GM23338 (cell line): Measurements from ENCODE around the gene RNF157. TPM values are rescaled to one million over a fixed set of nuclear protein-coding genes. Genes with fewer than 3 reads are reported as not detected.
A peak's percentile ranks its signal among the peaks of the same experiment; 100 is the strongest.

Source experiments
- ATAC-seq: fragments of 200-7000 bp; cut with Tn5 transposase; 3 replicates; pipeline ENCODE4 v1.9.1; 2020
- DNase-seq: peaks from one replicate; pipeline ENCODE4 v3.0.0-alpha.2; 2015; ENCODE audit warnings: low spot score
- H2AFZ ChIP-seq: fragments of 200-600 bp; sonication (generic); 2 replicates; pipeline ENCODE4 v1.8.0; 2016; ENCODE audit warnings: antibody characterized with exemption, mild to moderate bottlenecking, moderate library complexity
- H3F3A ChIP-seq: fragments of 200-600 bp; sonication (generic); replicated peaks from 2 replicates; pipeline ENCODE4 v1.8.0; 2017; ENCODE audit warnings: antibody characterized with exemption, mixed run types, low read depth
- H3K27ac ChIP-seq: fragments of 200-600 bp; sonication (generic); 2 replicates; pipeline ENCODE4 v1.6.1; 2016; ENCODE audit warnings: low read depth
- H3K27me3 ChIP-seq: fragments of 200-600 bp; sonication (generic); 2 replicates; pipeline ENCODE4 v1.8.0; 2016; ENCODE audit warnings: mild to moderate bottlenecking, mixed run types, moderate library complexity; ENCODE audit not compliant: insufficient read depth
- H3K36me3 ChIP-seq: fragments of 200-600 bp; sonication (generic); 2 replicates; pipeline ENCODE4 v1.8.0; 2016; ENCODE audit warnings: mild to moderate bottlenecking; ENCODE audit not compliant: insufficient read depth
- H3K4me1 ChIP-seq: fragments of 200-600 bp; sonication (generic); 2 replicates; pipeline ENCODE4 v1.8.0; 2016; ENCODE audit warnings: mild to moderate bottlenecking, moderate library complexity; ENCODE audit not compliant: insufficient read depth
- H3K4me2 ChIP-seq: fragments of 200-600 bp; sonication (generic); 2 replicates; pipeline ENCODE4 v1.7.1; 2017; ENCODE audit warnings: mixed run types
- H3K4me3 ChIP-seq: fragments of 200-600 bp; sonication (generic); 2 replicates; pipeline ENCODE4 v1.6.1; 2016; ENCODE audit warnings: mixed run types
- H3K79me2 ChIP-seq: fragments of 200-600 bp; sonication (generic); replicated peaks from 2 replicates; pipeline ENCODE4 v1.8.0; 2017; ENCODE audit warnings: mild to moderate bottlenecking; ENCODE audit not compliant: insufficient read depth
- H3K9me2 ChIP-seq: fragments of 200-600 bp; sonication (generic); 2 replicates; pipeline ENCODE4 v1.8.0; 2017; ENCODE audit not compliant: insufficient read depth
- H4K20me1 ChIP-seq: fragments of 200-600 bp; sonication (generic); replicated peaks from 2 replicates; pipeline ENCODE4 v1.8.0; 2017; ENCODE audit warnings: mild to moderate bottlenecking; ENCODE audit not compliant: insufficient read depth
- H3K27ac Mint-ChIP-seq: 2 replicates; pipeline ENCODE4 v1.8.0; 2020; ENCODE audit warnings: inconsistent platforms, mild to moderate bottlenecking, moderate library complexity, mixed read lengths
- H3K27me3 Mint-ChIP-seq: 3 replicates; pipeline ENCODE4 v1.8.0; 2022; ENCODE audit warnings: low read depth, mild to moderate bottlenecking, moderate library complexity, mixed read lengths, inconsistent platforms; ENCODE audit not compliant: insufficient read depth, poor library complexity
- H3K36me3 Mint-ChIP-seq: 3 replicates; pipeline ENCODE4 v1.8.0; 2021; ENCODE audit warnings: low read depth, mild to moderate bottlenecking, inconsistent platforms, moderate library complexity, mixed read lengths
- H3K4me1 Mint-ChIP-seq: 3 replicates; pipeline ENCODE4 v1.8.0; 2020; ENCODE audit warnings: mild to moderate bottlenecking, inconsistent platforms, mixed read lengths
- H3K4me3 Mint-ChIP-seq: 3 replicates; pipeline ENCODE4 v1.8.0; 2021; ENCODE audit warnings: moderate library complexity, mild to moderate bottlenecking, inconsistent platforms, mixed read lengths
- H3K9me3 Mint-ChIP-seq: 3 replicates; pipeline ENCODE4 v1.8.0; 2020; ENCODE audit warnings: moderate library complexity, mild to moderate bottlenecking, inconsistent platforms, mixed read lengths
- CREB1 ChIP-seq: fragments of 250-450 bp; sonication (Bioruptor Pico); IDR thresholded peaks from 2 replicates; pipeline ENCODE4 v1.5.0; 2020; ENCODE audit warnings: low read depth, mild to moderate bottlenecking, moderate library complexity
- EZH2 ChIP-seq: fragments of 200-600 bp; sonication (generic); IDR thresholded peaks from one replicate; pipeline ENCODE4 v1.8.0; 2017; ENCODE audit warnings: antibody characterized with exemption, mild to moderate bottlenecking, low read depth; ENCODE audit not compliant: unreplicated experiment
- EZH2phosphoT487 ChIP-seq: fragments of 200-600 bp; sonication (generic); IDR thresholded peaks from one replicate; pipeline ENCODE4 v1.8.1; 2018; ENCODE audit warnings: antibody characterized with exemption; ENCODE audit not compliant: unreplicated experiment
- JUNB ChIP-seq: IDR thresholded peaks from one replicate; pipeline ENCODE4 v1.6.1; 2016; ENCODE audit warnings: antibody characterized with exemption; ENCODE audit not compliant: unreplicated experiment
- NANOG ChIP-seq: IDR thresholded peaks from 2 replicates; pipeline ENCODE4 v1.6.1; 2016; ENCODE audit warnings: antibody characterized with exemption, borderline replicate concordance
- POLR2AphosphoS5 ChIP-seq: IDR thresholded peaks from 2 replicates; pipeline ENCODE4 v1.6.1; 2016; ENCODE audit warnings: antibody characterized with exemption, low read depth
- ZNF462 ChIP-seq: fragments of 250-450 bp; sonication (Bioruptor Pico); IDR thresholded peaks from 2 replicates; pipeline ENCODE4 v1.5.0; 2020; ENCODE audit warnings: mild to moderate bottlenecking, moderate library complexity
- polyA plus RNA-seq: library from polyadenylated mRNA; unstranded; fragments of >200 nt; fragmentation: Nextera tagmentation; extraction: Ambion mirVana; gene quantifications from 2 replicates; pipeline ENCODE4 v1.2.1, GENCODE V29; 2016
- total RNA-seq: library from RNA; depleted of rRNA; stranded (reverse); fragments of >200 nt; shearing (Covaris generic); gene quantifications from 2 replicates; pipeline ENCODE4 v1.2.3, GENCODE V29; 2014
- TF ChIP-seq, protein P1 (sequence below), 2 experiments: fragments of 200-600 bp in 1 of 2; sonication (generic) in 1 of 2; conservative IDR thresholded peaks; 2 replicates each; pipeline versions ENCODE4 v1.5.1 to v1.6.1; 2016 to 2017; ENCODE audit warnings: antibody characterized with exemption in 2 of 2, low read depth in 2 of 2, mild to moderate bottlenecking in 2 of 2, moderate library complexity in 1 of 2

The RNF157 gene
- total and polyA plus RNA-seq, 2 experiments from 2014 or later = 7.8 to 11.7 TPM

GRCh38 chr17:76141212-76142038 lies 98.9 kb downstream of the RNF157 start, which contains the start of gene FOXJ1:
TSS of gene FOXJ1 (minus strand) at chr17:76141245. CDS start at chr17:76140395, 850 bp downstream.
- H3K79me2 ChIP-seq = no peaks in the 10 kb centered on the region
- no peaks in the 10 kb centered on the region for H3K9me2 ChIP-seq
- H2AFZ ChIP-seq = peak within 1 kb of the TSS; percentile 45; the same call in 1 of the 2 replicates
- Mint-ChIP-seq H3K4me3 (peak within 1 kb of the TSS; percentile 82), H3K27me3 (peaks cover 74% of the 10 kb centered on the region), H3K4me1 (peaks cover 71% of the 10 kb centered on the region), H3K9me3 (no peaks in the 10 kb centered on the region; the same call in 2 of the 3 replicates), H3K36me3 (no peaks in the 10 kb centered on the region; the same call in 2 of the 3 replicates), H3K27ac (no peak within 1 kb of the TSS)
- H4K20me1 ChIP-seq = no peaks in the 10 kb centered on the region
- peak within 1 kb of the TSS; percentile 85 for H3K4me3 ChIP-seq
- H3K27me3 ChIP-seq = peaks cover 80% of the 10 kb centered on the region
- H3K36me3 ChIP-seq = no peaks in the 10 kb centered on the region
- no peak within 1 kb of the TSS for H3K27ac ChIP-seq
- TF ChIP-seq POLR2AphosphoS5 = peak; percentile 43; the same call in 1 of the 2 replicates
- 0 out of 2 replicates have a peak, but pooled peaks have one; percentile 13 for TF ChIP-seq NANOG
- TF ChIP-seq JUNB = no peak
- ATAC-seq (peak; percentile 53), DNase-seq (peak; percentile 96)
- H3K4me1 ChIP-seq = peaks cover 79% of the 10 kb centered on the region
- peak within 1 kb of the TSS; percentile 91 for H3K4me2 ChIP-seq
- H3F3A ChIP-seq = peaks cover 34% of the 10 kb centered on the region

DNA sequence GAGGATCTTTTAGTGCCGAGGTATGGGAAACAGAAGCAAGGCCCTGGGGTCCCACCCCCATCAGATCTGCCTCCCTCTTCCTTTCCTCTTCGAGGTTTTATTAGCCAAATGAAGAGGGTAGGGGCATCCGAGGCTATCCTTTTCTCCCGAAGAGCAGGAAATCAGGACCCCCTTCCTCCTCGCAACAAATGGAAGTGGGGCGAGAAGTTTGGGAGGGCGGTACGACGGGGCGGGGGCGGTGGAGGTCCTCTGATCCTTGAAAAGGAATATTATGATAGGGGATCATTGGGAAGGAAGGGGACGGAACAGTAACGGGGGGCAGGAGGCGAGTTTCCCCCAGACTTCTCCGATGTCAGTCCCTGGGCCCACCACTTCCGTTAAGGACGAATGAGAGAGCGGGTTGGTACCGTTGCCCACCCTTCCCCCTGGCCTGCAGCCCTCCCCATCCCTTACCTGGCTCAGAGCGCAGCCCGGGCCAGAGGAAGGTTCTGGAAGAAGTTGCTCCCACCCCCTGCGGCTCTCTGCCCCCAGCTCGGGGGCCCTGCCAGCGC lies 99.6 kb downstream of the RNF157 start:
- no peaks in the 10 kb centered on the region; the same call in 2 of the 3 replicates for H3K36me3 Mint-ChIP-seq
- peaks cover 70% of the 10 kb centered on the region for H3K4me1 Mint-ChIP-seq
- no peaks in the 10 kb centered on the region for H3K79me2 ChIP-seq
- no peak overlapping the region for H3K27ac ChIP-seq
- H3F3A ChIP-seq = peaks cover 34% of the 10 kb centered on the region
- peak overlapping the region; percentile 85 for H3K4me3 ChIP-seq
- no peaks in the 10 kb centered on the region; the same call in 2 of the 3 replicates for H3K9me3 Mint-ChIP-seq
- H3K9me2 ChIP-seq = no peaks in the 10 kb centered on the region
- peak overlapping the region; percentile 82 for H3K4me3 Mint-ChIP-seq
- no peak overlapping the region for H3K27ac Mint-ChIP-seq
- H3K4me1 ChIP-seq = peaks cover 86% of the 10 kb centered on the region
- no peaks in the 10 kb centered on the region for H3K36me3 ChIP-seq
- ATAC-seq = peak; percentile 2
- peaks cover 87% of the 10 kb centered on the region for H3K27me3 ChIP-seq
- peak; percentile 14 for DNase-seq
- H4K20me1 ChIP-seq = no peaks in the 10 kb centered on the region
- H3K27me3 Mint-ChIP-seq = peaks cover 76% of the 10 kb centered on the region
- H2AFZ ChIP-seq = no peak overlapping the region
- H3K4me2 ChIP-seq = peak overlapping the region; percentile 91
- TF ChIP-seq, protein P1, sequence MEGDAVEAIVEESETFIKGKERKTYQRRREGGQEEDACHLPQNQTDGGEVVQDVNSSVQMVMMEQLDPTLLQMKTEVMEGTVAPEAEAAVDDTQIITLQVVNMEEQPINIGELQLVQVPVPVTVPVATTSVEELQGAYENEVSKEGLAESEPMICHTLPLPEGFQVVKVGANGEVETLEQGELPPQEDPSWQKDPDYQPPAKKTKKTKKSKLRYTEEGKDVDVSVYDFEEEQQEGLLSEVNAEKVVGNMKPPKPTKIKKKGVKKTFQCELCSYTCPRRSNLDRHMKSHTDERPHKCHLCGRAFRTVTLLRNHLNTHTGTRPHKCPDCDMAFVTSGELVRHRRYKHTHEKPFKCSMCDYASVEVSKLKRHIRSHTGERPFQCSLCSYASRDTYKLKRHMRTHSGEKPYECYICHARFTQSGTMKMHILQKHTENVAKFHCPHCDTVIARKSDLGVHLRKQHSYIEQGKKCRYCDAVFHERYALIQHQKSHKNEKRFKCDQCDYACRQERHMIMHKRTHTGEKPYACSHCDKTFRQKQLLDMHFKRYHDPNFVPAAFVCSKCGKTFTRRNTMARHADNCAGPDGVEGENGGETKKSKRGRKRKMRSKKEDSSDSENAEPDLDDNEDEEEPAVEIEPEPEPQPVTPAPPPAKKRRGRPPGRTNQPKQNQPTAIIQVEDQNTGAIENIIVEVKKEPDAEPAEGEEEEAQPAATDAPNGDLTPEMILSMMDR (conservative IDR thresholded peaks at IDR 0.05; ENCODE audit: low read depth in 2 of 2) = no peak
- no peak for TF ChIP-seq ZNF462 (CRISPR knock-in tag)
- no peak for TF ChIP-seq EZH2phosphoT487
- TF ChIP-seq EZH2 = no peak
- TF ChIP-seq CREB1 = no peak
- no peak for TF ChIP-seq POLR2AphosphoS5
